ENCODE measurements around the gene AANAT.

The AANAT gene

DNA sequence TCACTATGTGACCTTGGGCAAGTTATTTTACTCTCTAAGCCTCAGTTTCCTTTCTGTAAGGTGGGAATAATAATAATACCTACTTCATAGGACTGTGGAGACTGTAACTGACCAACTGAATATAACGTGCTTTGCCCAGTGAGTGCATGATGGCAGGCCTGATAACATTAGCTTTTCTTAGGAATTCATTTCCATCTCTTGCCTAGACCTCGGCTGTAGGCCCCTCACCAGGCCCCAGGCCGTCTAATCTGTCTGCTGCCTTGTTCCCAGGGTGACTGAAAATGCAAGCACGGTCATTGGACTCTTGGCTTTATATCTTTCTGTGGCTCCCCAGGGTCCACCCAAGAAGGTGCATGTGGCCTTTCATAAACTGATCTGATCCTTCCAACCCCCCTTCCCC lies 7.7 kb upstream of the AANAT start:
- Histone ChIP-seq H3K9me3 (ENCODE audit: severe bottlenecking) (no peaks in the 10 kb centered on the region), H3K4me3 (ENCODE audit: severe bottlenecking) (no peak overlapping the region), H3K36me3 (ENCODE audit: low read depth) (no peaks in the 10 kb centered on the region), H3K27ac (ENCODE audit: poor library complexity, severe bottlenecking) (no peak overlapping the region), H3K4me1 (ENCODE audit: insufficient read depth, poor library complexity, severe bottlenecking) (no peaks in the 10 kb centered on the region), H3K27me3 (ENCODE audit: insufficient read depth, poor library complexity, severe bottlenecking) (no peaks in the 10 kb centered on the region)
- ATAC-seq (ENCODE audit: low read depth) (no peak), DNase-seq (ENCODE audit: low spot score) (no peak)
- TF ChIP-seq, protein P1, sequence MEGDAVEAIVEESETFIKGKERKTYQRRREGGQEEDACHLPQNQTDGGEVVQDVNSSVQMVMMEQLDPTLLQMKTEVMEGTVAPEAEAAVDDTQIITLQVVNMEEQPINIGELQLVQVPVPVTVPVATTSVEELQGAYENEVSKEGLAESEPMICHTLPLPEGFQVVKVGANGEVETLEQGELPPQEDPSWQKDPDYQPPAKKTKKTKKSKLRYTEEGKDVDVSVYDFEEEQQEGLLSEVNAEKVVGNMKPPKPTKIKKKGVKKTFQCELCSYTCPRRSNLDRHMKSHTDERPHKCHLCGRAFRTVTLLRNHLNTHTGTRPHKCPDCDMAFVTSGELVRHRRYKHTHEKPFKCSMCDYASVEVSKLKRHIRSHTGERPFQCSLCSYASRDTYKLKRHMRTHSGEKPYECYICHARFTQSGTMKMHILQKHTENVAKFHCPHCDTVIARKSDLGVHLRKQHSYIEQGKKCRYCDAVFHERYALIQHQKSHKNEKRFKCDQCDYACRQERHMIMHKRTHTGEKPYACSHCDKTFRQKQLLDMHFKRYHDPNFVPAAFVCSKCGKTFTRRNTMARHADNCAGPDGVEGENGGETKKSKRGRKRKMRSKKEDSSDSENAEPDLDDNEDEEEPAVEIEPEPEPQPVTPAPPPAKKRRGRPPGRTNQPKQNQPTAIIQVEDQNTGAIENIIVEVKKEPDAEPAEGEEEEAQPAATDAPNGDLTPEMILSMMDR (IDR thresholded peaks at IDR 0.05; ENCODE audit: poor library complexity, severe bottlenecking), result no peak

DNA sequence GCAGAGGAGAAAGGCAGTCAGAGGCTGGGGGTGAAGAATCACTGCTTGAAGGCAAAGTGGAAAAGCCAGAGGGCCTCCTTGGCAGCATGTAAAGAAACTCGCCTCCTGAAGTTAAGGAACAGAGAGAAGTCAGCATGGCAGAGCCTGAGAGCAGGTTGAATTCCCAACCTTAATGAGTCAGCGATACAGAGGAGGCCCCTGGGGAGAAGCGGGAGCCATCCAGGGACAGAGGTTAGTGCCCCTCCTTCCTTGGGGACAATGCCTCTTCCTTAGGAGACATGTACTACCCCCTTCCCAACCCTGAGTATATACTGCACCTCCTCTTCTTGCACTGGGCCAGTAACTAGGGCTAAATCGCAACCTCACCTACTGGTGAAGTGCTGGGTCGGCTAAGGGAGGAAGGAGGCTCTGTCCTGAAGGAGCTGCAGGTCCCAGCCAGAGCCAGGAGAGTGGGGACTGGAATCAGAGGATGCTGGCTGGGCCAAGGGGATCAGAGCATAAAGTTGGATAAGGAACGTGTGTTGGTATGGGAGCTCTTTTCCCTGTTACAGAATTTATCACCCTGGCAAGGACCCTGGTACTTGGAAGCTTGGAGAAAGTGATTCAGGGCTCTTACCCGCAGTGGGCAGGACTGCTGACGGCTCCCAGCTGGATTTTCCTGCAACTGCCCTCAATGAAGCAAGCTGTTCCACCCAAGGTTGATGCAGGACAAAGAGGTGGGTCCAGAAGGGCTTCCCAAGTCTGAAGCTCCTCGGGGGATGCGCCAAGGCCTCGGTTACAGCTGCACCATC lies 5.4 kb upstream of the AANAT start:
- DNase-seq (ENCODE audit: low spot score) (no peak), ATAC-seq (ENCODE audit: low read depth) (no peak)
- Histone ChIP-seq H3K36me3 (ENCODE audit: low read depth) (no peaks in the 10 kb centered on the region), H3K27ac (ENCODE audit: poor library complexity, severe bottlenecking) (no peak overlapping the region), H3K4me1 (ENCODE audit: insufficient read depth, poor library complexity, severe bottlenecking) (no peaks in the 10 kb centered on the region), H3K4me3 (ENCODE audit: severe bottlenecking) (no peak overlapping the region), H3K27me3 (ENCODE audit: insufficient read depth, poor library complexity, severe bottlenecking) (no peaks in the 10 kb centered on the region), H3K9me3 (ENCODE audit: severe bottlenecking) (no peaks in the 10 kb centered on the region)
- TF ChIP-seq, protein P1 (IDR thresholded peaks at IDR 0.05; ENCODE audit: poor library complexity, severe bottlenecking), result no peak

DNA sequence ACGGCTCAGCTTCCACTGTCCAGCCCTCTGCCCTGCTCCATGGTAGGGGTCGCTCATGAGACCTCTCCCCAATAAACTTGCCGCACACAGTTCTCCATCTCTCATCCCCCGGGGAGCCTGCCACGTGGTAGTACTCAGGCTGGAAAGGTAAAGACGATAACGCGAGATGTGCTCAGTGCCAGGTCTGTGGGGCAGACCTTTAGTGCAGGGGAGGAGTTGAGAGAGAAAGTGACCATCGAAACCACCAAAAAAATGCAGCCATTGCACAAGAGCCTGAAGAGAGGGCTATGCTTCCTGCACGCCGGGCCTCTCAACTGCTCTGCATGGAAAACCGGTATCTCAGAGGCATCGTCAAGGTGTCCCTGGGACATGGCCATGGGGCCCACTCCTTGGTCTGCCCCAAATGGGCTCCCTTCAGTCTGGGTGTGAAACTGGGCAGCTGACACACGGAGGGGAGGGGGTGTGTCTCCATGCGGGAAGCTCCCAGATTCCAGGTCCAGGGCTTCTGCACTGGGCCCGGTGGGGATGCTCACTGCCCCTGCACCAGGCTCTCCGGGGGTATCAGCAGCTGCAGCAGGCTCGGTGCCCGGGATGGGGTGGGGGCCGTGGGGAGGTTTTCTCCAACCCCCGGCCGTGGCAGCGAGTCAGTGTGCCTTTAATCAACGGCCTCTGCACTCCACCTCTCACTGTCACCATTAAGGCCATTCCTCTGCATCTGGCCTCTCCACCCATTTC lies 4.7 kb upstream of the AANAT start:
- ATAC-seq (ENCODE audit: low read depth) (no peak), DNase-seq (ENCODE audit: low spot score) (no peak)
- TF ChIP-seq, protein P1 (IDR thresholded peaks at IDR 0.05; ENCODE audit: poor library complexity, severe bottlenecking), result no peak
- H3K9me3 ChIP-seq (ENCODE audit: severe bottlenecking), result no peaks in the 10 kb centered on the region
- H3K36me3 ChIP-seq (ENCODE audit: low read depth), result no peaks in the 10 kb centered on the region
- H3K27ac ChIP-seq (ENCODE audit: poor library complexity, severe bottlenecking), result no peak overlapping the region
- no peaks in the 10 kb centered on the region for H3K27me3 ChIP-seq (ENCODE audit: insufficient read depth, poor library complexity, severe bottlenecking)
- no peaks in the 10 kb centered on the region for H3K4me1 ChIP-seq (ENCODE audit: insufficient read depth, poor library complexity, severe bottlenecking)
- H3K4me3 ChIP-seq (ENCODE audit: severe bottlenecking), result no peak overlapping the region

DNA sequence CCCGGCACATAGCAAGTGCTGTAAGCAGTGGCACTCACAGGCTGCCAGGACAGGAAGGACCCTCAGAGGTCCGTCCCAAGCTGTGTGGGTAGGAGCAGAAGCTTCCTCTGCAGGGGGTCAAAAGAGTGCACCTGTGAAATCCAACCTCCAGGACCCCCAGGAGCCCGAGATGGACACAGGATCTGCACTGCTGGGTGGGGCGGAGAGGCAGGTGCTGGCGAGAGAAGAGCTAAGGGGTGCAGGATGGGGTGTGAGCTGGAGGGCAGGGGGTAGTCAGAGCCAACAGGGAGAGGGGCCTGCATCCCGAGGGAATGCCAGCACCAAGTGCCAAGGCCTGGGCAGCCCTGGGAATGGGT lies 650 bp upstream of the AANAT start:
- no peak overlapping the region for H3K27ac ChIP-seq (ENCODE audit: poor library complexity, severe bottlenecking)
- TF ChIP-seq, protein P1 (IDR thresholded peaks at IDR 0.05; ENCODE audit: poor library complexity, severe bottlenecking), result no peak
- H3K9me3 ChIP-seq (ENCODE audit: severe bottlenecking), result no peaks in the 10 kb centered on the region
- no peaks in the 10 kb centered on the region for H3K27me3 ChIP-seq (ENCODE audit: insufficient read depth, poor library complexity, severe bottlenecking)
- no peaks in the 10 kb centered on the region for H3K4me1 ChIP-seq (ENCODE audit: insufficient read depth, poor library complexity, severe bottlenecking)
- no peak for ATAC-seq (ENCODE audit: low read depth)
- no peak for DNase-seq (ENCODE audit: low spot score)
- H3K36me3 ChIP-seq (ENCODE audit: low read depth), result no peaks in the 10 kb centered on the region
- no peak overlapping the region for H3K4me3 ChIP-seq (ENCODE audit: severe bottlenecking)

Data from RWPE2 (cell line).